Measurements from ENCODE around the gene DACT3. TPM values are rescaled to one million over a fixed set of nuclear protein-coding genes. Genes with fewer than 3 reads are reported as not detected.
"Not testable (repeated sequence)": the region's sequence is repeated elsewhere in the genome, so short reads cannot be mapped to it uniquely, and the experiment has no call there.

The DACT3 gene
- total RNA-seq, 1 experiment from 2014 or later: 0.56 TPM

DNA sequence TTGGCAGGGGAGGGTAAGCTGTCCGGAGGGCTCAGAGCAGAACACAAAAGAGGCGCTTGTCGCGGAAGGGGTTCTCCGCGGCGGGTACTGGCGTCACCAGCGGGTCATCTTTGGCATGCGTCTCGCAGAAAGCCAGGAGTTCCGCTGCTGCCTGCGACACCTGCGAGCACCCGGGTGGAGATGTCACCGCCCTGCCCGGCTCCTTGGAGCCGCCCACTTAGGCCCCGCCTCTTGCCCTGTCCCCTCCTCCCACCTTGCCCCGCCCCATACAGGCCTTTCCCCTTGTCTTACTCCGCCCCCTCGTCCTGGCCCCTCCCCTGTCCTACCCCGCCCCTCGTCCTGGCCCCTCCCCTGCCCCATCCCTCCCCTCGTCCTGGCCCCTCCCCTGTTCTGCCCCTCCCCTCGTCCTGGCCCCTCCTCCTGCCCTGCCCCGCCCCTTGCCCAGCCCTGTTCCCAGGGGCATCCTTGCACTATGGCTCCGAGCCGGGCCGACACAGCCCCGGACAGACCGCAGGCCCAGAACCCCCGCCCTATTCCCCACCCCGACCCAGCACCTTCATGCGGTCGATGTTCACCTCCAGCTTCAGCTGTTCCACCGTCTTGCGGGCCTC, 26.8 kb downstream of the DACT3 start:
- DNase-seq (ENCODE audit: low spot score): peak; percentile 64

DNA sequence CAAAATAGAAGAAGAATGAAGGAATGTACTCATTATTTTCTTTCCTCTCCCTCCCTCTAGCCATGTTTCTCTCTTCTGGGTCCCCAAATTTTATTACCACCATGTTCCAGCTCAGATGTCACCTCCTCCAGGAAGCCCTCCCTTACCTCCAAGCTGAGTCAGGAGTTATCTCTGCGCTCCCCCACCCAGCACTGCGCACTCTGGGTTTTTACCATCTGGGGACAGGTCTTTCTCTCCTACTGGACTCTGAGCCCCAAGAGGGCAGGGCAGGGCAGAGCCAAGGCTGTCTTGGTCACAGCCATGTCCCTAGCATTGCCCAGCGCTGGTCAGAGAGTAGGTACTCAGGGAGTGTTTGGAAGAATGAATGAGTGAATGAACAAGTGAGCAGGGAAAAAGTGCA, 27.9 kb downstream of the DACT3 start:
- no peak for DNase-seq (ENCODE audit: low spot score)

- DNase-seq (ENCODE audit: low spot score): no peak
These were observed 29.5 kb downstream of the DACT3 start for GRCh38 chr19:46631481-46631880.

DNA sequence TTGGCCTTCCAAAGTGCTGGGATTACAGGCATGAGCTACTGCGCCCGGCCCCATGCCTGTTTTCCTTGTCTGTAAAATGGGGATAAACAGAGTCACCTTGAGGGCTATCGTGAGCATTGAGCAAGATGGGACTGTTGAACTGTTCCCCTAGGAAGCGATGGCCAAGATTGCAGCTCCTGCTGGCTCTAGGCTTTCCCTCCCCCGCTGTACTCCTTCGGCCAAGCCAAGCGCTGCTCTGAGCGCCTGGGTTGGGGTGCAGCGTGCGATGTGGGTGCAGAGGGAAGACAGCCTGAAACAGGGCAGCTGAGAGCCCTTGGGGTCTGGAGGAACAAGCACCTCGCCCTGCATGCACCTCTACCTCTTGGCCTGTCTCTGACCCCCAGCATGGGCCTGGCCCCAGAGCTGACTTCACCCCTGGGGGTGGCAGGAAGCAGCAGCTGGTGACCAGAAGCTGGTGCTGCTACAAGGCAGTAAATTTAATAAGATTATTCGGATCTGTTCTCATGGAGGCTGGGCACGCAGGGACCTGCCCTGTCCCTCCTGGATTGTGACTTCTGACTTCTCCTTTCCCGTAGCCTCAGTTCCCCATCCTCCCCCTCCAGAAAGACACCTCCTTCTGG, 30.3 kb downstream of the DACT3 start:
- DNase-seq (ENCODE audit: low spot score): no peak

- DNase-seq (ENCODE audit: low spot score): no peak
These were observed 31.4 kb downstream of the DACT3 start for GRCh38 chr19:46629546-46630025.

GRCh38 chr19:46628970-46629369, 32.0 kb downstream of the DACT3 start:
- DNase-seq (ENCODE audit: low spot score): not testable (repeated sequence)

GRCh38 chr19:46626446-46626845, 34.5 kb downstream of the DACT3 start:
- DNase-seq (ENCODE audit: low spot score): no peak

DNA sequence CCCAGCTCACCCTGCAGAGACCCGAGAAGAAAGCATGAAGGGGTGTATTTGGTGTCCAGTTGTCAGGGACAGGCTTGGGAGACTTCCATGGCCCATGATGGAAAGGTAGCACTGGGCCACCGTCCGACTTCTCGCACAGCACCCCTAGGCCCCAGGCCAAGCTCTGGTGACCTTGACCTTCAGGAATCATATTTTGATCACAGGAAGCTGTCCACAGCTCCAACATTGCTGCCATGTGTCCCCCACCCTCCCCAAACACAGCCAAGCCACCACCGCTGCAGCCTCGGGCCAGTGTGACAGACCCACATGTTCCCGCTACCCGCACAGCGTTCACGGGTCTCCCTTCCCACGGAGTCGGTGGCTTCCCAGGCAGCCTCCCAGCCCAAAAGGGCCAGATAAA, 35.3 kb downstream of the DACT3 start:
- no peak for DNase-seq (ENCODE audit: low spot score)

GRCh38 chr19:46624958-46625661, 35.9 kb downstream of the DACT3 start, which contains the start of gene PTGIR:
Gene PTGIR (minus strand): TSS chr19:46625089. CDS start chr19:46624225, 864 bp downstream.
- peak; percentile 46 for DNase-seq (ENCODE audit: low spot score)

- DNase-seq (ENCODE audit: low spot score): no peak
These were observed 37.0 kb downstream of the DACT3 start for GRCh38 chr19:46623915-46624502.

GRCh38 chr19:46622118-46622446, 38.9 kb downstream of the DACT3 start:
- DNase-seq (ENCODE audit: low spot score): no peak

- DNase-seq (ENCODE audit: low spot score): no peak
These were observed 39.5 kb downstream of the DACT3 start for GRCh38 chr19:46621191-46622117.

GRCh38 chr19:46620716-46621115, 40.3 kb downstream of the DACT3 start:
- DNase-seq (ENCODE audit: low spot score): no peak

GRCh38 chr19:46620267-46620666, 40.7 kb downstream of the DACT3 start:
- DNase-seq (ENCODE audit: low spot score): no peak

DNA sequence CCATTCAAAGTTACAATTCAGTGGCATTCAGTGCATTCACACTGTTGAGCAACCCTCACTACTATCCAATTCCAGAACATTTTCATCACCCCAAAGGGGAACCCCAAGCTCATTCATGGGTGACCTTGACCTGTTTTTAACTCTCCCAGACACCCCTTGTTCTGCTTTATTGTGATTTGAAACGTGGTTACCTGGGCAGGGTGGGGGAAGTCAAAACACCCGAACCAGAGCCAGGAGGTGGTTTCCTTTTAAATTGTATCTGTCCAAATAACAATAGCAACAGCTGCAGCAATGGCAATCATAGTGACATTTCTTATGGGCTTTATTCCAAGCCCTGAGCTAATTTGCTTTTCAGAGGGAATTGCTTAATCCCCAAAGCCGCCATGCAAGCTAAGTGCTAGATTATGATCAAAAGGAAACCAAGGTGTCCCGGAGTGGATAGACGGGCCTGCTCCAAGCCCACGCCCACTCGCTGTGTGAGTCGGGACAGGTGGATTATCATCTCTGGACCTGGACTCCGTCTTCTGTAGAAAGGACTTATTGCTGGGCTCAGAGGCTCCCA, 42.2 kb downstream of the DACT3 start:
- no peak for DNase-seq (ENCODE audit: low spot score)

DNA sequence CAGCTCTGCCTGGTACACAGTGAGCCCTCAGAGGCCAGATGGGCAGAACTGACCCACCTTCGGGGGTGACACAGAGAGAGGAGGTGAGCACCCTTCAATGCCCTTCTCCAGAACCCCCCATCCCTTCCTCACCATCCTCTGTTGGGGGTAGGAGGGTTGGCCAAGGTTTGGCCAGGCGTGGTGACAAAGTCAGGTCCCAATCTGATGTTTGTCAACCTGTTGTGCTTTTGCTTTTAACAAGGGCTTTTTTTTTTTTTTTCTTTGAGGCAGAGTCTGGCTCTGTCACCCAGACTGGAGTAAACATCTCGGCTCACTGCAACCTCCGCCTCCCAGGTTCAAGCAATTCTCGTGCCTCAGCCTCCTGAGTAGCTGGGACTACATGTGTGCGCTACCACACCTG, 43.4 kb downstream of the DACT3 start:
- no peak for DNase-seq (ENCODE audit: low spot score)

- DNase-seq (ENCODE audit: low spot score): peak; percentile 72
These were observed 44.2 kb downstream of the DACT3 start for GRCh38 chr19:46616631-46617322.

GRCh38 chr19:46615966-46616365, 45.0 kb downstream of the DACT3 start:
- DNase-seq (ENCODE audit: low spot score): no peak

DNA sequence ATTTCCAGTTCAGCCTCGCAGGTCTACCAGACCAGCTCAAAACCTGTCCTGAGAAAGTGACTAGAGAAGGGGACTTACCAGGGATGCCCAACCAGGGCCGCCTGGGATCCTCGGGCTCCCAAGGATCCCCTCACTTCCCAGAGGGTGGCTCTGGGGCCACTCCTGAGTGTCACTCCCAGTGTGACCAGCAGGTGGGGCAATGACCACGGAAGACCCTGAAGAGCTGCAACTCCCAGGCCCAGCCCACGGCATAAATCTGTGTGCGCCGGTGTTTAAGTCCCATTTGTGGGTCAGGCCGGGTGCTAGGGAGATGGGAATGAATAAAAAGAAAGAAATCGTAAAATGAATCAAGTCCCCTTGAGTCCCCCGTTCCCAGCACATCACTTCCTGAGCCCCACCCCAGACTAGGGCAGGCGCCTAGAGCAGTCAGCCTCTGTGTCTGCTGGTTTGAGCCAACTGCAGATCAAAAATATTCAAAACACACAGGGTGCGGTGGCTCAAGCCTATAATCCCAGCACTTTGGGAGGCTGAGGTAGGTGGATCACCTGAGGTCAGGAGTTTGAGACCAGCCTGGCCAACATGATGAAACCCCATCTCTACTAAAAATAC, 46.8 kb downstream of the DACT3 start:
- DNase-seq (ENCODE audit: low spot score): peak; percentile 72

DNA sequence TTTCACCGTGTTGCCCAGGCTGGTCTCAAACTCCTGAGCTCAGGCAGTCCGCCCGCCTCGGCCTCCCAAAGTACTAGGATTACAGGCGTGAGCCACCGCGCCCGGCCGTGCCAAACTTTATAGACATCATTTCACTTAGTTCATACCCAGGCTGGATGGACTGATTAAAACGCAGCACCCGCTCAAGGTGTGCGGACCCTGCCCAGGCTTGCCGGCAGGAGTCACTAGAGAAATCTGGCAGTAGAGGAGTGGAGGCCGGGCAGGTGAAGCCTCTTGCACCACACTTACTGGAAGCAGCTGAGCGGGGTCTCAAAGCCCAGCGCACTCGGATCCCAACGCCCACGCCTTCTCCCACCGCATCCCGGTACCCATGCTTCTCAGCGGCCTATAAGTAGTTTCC, 47.5 kb downstream of the DACT3 start:
- no peak for DNase-seq (ENCODE audit: low spot score)

Data from H4 (cell line).